Measurements from ENCODE around the gene PANK1.

- TF ChIP-seq ATF2 (tag by site-specific recombination; IDR thresholded peaks at IDR 0.05; ENCODE audit: low read depth) (no peak), ZNF221 (tag by site-specific recombination; IDR thresholded peaks at IDR 0.05; ENCODE audit: borderline replicate concordance) (no peak), ZNF350 (tag by site-specific recombination; IDR thresholded peaks at IDR 0.05) (no peak), ZSCAN30 (tag by site-specific recombination; IDR thresholded peaks at IDR 0.05) (no peak), PRDM1 (tag by site-specific recombination; IDR thresholded peaks at IDR 0.05) (no peak), ZNF521 (tag by site-specific recombination; IDR thresholded peaks at IDR 0.05) (no peak), ZNF560 (tag by site-specific recombination; IDR thresholded peaks at IDR 0.05; ENCODE audit: borderline replicate concordance) (no peak)
- TF ChIP-seq, protein P1, sequence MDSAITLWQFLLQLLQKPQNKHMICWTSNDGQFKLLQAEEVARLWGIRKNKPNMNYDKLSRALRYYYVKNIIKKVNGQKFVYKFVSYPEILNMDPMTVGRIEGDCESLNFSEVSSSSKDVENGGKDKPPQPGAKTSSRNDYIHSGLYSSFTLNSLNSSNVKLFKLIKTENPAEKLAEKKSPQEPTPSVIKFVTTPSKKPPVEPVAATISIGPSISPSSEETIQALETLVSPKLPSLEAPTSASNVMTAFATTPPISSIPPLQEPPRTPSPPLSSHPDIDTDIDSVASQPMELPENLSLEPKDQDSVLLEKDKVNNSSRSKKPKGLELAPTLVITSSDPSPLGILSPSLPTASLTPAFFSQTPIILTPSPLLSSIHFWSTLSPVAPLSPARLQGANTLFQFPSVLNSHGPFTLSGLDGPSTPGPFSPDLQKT (IDR thresholded peaks at IDR 0.05; ENCODE audit: borderline replicate concordance, low read depth, low read length), result no peak
- TF ChIP-seq, protein P2, sequence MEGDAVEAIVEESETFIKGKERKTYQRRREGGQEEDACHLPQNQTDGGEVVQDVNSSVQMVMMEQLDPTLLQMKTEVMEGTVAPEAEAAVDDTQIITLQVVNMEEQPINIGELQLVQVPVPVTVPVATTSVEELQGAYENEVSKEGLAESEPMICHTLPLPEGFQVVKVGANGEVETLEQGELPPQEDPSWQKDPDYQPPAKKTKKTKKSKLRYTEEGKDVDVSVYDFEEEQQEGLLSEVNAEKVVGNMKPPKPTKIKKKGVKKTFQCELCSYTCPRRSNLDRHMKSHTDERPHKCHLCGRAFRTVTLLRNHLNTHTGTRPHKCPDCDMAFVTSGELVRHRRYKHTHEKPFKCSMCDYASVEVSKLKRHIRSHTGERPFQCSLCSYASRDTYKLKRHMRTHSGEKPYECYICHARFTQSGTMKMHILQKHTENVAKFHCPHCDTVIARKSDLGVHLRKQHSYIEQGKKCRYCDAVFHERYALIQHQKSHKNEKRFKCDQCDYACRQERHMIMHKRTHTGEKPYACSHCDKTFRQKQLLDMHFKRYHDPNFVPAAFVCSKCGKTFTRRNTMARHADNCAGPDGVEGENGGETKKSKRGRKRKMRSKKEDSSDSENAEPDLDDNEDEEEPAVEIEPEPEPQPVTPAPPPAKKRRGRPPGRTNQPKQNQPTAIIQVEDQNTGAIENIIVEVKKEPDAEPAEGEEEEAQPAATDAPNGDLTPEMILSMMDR (tag by site-specific recombination; IDR thresholded peaks at IDR 0.05), result no peak
- TF ChIP-seq, protein P3, sequence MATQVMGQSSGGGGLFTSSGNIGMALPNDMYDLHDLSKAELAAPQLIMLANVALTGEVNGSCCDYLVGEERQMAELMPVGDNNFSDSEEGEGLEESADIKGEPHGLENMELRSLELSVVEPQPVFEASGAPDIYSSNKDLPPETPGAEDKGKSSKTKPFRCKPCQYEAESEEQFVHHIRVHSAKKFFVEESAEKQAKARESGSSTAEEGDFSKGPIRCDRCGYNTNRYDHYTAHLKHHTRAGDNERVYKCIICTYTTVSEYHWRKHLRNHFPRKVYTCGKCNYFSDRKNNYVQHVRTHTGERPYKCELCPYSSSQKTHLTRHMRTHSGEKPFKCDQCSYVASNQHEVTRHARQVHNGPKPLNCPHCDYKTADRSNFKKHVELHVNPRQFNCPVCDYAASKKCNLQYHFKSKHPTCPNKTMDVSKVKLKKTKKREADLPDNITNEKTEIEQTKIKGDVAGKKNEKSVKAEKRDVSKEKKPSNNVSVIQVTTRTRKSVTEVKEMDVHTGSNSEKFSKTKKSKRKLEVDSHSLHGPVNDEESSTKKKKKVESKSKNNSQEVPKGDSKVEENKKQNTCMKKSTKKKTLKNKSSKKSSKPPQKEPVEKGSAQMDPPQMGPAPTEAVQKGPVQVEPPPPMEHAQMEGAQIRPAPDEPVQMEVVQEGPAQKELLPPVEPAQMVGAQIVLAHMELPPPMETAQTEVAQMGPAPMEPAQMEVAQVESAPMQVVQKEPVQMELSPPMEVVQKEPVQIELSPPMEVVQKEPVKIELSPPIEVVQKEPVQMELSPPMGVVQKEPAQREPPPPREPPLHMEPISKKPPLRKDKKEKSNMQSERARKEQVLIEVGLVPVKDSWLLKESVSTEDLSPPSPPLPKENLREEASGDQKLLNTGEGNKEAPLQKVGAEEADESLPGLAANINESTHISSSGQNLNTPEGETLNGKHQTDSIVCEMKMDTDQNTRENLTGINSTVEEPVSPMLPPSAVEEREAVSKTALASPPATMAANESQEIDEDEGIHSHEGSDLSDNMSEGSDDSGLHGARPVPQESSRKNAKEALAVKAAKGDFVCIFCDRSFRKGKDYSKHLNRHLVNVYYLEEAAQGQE (tag by site-specific recombination; IDR thresholded peaks at IDR 0.05), result no peak
- TF ChIP-seq, protein P4, sequence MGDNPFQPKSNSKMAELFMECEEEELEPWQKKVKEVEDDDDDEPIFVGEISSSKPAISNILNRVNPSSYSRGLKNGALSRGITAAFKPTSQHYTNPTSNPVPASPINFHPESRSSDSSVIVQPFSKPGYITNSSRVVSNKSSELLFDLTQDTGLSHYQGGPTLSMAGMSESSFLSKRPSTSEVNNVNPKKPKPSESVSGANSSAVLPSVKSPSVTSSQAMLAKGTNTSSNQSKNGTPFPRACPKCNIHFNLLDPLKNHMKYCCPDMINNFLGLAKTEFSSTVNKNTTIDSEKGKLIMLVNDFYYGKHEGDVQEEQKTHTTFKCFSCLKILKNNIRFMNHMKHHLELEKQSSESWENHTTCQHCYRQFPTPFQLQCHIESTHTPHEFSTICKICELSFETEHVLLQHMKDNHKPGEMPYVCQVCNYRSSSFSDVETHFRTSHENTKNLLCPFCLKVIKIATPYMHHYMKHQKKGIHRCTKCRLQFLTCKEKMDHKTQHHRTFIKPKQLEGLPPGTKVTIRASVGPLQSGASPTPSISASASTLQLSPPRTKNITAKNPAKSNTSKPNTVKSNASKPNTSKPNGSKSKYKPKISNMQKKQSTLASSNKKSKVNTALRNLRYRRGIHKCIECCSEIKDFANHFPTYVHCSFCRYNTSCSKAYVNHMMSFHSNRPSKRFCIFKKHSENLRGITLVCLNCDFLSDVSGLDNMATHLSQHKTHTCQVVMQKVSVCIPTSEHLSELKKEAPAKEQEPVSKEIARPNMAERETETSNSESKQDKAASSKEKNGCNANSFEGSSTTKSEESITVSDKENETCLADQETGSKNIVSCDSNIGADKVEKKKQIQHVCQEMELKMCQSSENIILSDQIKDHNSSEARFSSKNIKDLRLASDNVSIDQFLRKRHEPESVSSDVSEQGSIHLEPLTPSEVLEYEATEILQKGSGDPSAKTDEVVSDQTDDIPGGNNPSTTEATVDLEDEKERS (tag by site-specific recombination; IDR thresholded peaks at IDR 0.05), result no peak
- TF ChIP-seq, protein P5, sequence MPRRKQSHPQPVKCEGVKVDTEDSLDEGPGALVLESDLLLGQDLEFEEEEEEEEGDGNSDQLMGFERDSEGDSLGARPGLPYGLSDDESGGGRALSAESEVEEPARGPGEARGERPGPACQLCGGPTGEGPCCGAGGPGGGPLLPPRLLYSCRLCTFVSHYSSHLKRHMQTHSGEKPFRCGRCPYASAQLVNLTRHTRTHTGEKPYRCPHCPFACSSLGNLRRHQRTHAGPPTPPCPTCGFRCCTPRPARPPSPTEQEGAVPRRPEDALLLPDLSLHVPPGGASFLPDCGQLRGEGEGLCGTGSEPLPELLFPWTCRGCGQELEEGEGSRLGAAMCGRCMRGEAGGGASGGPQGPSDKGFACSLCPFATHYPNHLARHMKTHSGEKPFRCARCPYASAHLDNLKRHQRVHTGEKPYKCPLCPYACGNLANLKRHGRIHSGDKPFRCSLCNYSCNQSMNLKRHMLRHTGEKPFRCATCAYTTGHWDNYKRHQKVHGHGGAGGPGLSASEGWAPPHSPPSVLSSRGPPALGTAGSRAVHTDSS (tag by site-specific recombination; IDR thresholded peaks at IDR 0.05), result no peak
- TF ChIP-seq, protein P6, sequence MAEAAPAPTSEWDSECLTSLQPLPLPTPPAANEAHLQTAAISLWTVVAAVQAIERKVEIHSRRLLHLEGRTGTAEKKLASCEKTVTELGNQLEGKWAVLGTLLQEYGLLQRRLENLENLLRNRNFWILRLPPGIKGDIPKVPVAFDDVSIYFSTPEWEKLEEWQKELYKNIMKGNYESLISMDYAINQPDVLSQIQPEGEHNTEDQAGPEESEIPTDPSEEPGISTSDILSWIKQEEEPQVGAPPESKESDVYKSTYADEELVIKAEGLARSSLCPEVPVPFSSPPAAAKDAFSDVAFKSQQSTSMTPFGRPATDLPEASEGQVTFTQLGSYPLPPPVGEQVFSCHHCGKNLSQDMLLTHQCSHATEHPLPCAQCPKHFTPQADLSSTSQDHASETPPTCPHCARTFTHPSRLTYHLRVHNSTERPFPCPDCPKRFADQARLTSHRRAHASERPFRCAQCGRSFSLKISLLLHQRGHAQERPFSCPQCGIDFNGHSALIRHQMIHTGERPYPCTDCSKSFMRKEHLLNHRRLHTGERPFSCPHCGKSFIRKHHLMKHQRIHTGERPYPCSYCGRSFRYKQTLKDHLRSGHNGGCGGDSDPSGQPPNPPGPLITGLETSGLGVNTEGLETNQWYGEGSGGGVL (tag by site-specific recombination; IDR thresholded peaks at IDR 0.05), result no peak
- TF ChIP-seq, protein P7, sequence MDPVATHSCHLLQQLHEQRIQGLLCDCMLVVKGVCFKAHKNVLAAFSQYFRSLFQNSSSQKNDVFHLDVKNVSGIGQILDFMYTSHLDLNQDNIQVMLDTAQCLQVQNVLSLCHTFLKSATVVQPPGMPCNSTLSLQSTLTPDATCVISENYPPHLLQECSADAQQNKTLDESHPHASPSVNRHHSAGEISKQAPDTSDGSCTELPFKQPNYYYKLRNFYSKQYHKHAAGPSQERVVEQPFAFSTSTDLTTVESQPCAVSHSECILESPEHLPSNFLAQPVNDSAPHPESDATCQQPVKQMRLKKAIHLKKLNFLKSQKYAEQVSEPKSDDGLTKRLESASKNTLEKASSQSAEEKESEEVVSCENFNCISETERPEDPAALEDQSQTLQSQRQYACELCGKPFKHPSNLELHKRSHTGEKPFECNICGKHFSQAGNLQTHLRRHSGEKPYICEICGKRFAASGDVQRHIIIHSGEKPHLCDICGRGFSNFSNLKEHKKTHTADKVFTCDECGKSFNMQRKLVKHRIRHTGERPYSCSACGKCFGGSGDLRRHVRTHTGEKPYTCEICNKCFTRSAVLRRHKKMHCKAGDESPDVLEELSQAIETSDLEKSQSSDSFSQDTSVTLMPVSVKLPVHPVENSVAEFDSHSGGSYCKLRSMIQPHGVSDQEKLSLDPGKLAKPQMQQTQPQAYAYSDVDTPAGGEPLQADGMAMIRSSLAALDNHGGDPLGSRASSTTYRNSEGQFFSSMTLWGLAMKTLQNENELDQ (tag by site-specific recombination; IDR thresholded peaks at IDR 0.05; ENCODE audit: low read depth), result no peak
Observed at GRCh38 chr10:89613582-89613981, 31.5 kb downstream of the PANK1 start.

Data from HEK293 (cell line).